Spinal cord (tissue), 10 donors: ENCODE data around the gene ZNF441. TPM values are rescaled to one million over a fixed set of nuclear protein-coding genes. Genes with fewer than 3 reads are reported as not detected.
"Not testable (repeated sequence)": the region's sequence is repeated elsewhere in the genome, so short reads cannot be mapped to it uniquely, and the experiment has no call there.

Experiments
- DNase-seq, 6 donors: peaks; one replicate each; pipeline versions ENCODE4 v3.0.0 to v3.0.0-alpha.2; 2013 to 2015; ENCODE audit warnings: low spot score in 6 of 6, low read depth in 4 of 6
- H3K27ac ChIP-seq: one replicate; pipeline ENCODE4 v1.5.1; 2013; ENCODE audit warnings: low read depth, low read length, control low read depth
- H3K27me3 ChIP-seq: one replicate; pipeline ENCODE4 v1.6.1; 2013; ENCODE audit warnings: low read length; ENCODE audit not compliant: control insufficient read depth, insufficient read depth
- H3K36me3 ChIP-seq: one replicate; pipeline ENCODE4 v1.6.1; 2013; ENCODE audit warnings: low read length; ENCODE audit not compliant: control insufficient read depth, insufficient read depth
- H3K4me1 ChIP-seq: one replicate; pipeline ENCODE4 v1.6.1; 2013; ENCODE audit warnings: low read length; ENCODE audit not compliant: control insufficient read depth, insufficient read depth
- H3K4me3 ChIP-seq: one replicate; pipeline ENCODE4 v1.5.1; 2013; ENCODE audit warnings: low read depth, low read length, control low read depth
- H3K9me3 ChIP-seq: one replicate; pipeline ENCODE4 v1.6.1; 2013; ENCODE audit warnings: low read length; ENCODE audit not compliant: control insufficient read depth, insufficient read depth
- WGBS: methylation state at CpG from one replicate; pipeline ENCODE4 v1.1.5; 2013; ENCODE audit warnings: missing lambda C conversion rate; ENCODE audit not compliant: insufficient coverage; 5-methylcytosine and 5-hydroxymethylcytosine counted together
- polyA plus RNA-seq, 2 donors: library from polyadenylated mRNA; unstranded; fragments of 120-200 nt; gene quantifications; one replicate each; pipeline ENCODE4 v1.2.1, GENCODE V29; 2013; ENCODE audit not compliant: insufficient read length in 2 of 2
- total RNA-seq, 2 donors: library from RNA; depleted of rRNA in 1 of 2; stranded (reverse); fragments of 120-200 nt in 1 of 2; fragments of >200 nt in 1 of 2; gene quantifications; one replicate each; pipeline versions ENCODE4 v1.2.3 to v1.2.4, GENCODE V29; 2013 to 2014
- donor health status: healthy.

The ZNF441 gene
- total and polyA plus RNA-seq, 4 donors, result 10.7 to 38.5 (median 18.2) TPM

DNA sequence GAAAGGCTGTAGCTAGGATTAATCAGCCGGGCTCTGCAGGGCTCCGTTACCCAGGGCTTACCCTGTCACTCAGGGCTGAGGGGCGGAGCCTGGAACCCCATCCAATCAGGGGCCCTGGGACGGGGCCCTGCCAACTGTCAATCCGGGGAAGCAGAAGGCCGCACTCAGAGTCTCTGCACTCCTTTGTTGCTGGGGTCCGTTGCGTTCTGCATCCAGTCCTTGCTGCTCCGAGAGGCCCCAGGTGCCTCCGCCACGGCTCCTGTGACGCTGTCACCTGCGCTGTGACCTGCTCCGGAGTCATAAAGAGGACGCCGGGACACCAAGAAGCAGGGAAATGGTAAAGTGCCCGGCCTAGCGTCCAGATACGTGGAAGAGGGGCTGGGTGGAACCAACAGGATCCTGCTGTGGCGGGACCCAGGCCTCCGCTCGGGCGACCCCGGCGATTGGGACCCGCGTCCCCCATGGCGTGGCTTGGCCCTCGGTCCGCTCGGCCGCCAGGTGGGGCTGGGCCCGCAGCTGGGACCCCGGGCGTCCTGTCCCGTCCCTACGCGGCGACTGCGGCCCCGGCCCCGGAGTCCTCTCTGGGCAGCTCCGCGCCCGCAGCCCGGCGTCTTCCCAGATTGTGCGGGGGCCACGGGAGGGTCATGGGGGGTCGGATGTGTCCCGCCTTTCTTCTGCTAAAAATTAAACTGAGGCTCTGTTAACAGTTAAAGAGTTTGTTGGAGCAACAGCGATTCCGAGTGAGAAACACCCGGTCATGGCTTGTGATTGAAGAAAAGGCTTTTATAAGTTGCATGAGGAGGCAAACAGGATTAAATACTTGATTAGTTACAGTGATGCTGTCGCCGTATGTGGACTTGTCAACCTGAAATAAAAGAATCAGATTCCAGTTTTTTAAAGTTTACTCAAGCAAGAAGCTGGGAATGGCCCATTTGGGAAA is 31.9 kb downstream of the ZNF441 start, which contains the start of gene ZNF491:
ZNF491 (plus strand) TSS at position 133 of the 940 bp plus-strand sequence. CDS start 7,431 bp downstream, outside the sequence.
- 0% methylated on average over 56 of the region's 56 CpGs for WGBS
- Histone ChIP-seq H3K27me3 (no peaks in the 10 kb centered on the region), H3K27ac (peak within 1 kb of the TSS; percentile 94), H3K4me3 (peak within 1 kb of the TSS; percentile 80), H3K9me3 (no peaks in the 10 kb centered on the region), H3K4me1 (peaks cover 18% of the 10 kb centered on the region), H3K36me3 (no peaks in the 10 kb centered on the region)
- peak; percentile 81 to 97 (median 87) for DNase-seq

DNA sequence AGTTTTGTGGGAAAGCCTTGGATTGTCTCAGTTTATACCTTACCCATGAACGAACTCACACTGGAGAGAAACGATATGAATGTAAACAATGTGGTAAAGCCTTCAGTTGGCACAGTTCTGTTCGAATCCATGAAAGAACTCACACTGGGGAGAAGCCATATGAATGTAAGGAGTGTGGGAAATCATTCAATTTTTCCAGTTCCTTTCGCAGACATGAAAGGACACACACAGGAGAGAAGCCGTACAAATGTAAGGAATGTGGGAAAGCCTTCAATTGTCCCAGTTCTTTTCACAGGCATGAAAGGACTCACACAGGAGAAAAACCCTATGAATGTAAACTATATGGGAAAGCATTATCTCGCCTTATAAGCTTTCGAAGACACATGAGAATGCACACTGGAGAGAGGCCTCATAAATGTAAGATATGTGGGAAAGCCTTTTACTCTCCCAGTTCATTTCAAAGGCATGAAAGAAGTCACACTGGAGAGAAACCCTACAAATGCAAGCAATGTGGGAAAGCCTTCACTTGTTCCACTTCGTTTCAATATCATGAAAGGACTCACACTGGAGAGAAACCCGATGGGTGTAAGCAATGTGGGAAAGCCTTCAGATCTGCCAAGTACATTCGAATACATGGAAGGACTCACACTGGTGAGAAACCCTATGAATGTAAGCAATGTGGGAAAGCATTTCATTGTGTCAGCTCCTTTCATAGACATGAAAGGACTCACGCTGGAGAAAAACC is 39.7 kb downstream of the ZNF441 start:
- Histone ChIP-seq H3K36me3 (peaks cover 19% of the 10 kb centered on the region), H3K27ac (no peak overlapping the region), H3K9me3 (peaks cover 17% of the 10 kb centered on the region), H3K27me3 (no peaks in the 10 kb centered on the region), H3K4me1 (no peaks in the 10 kb centered on the region), H3K4me3 (no peak overlapping the region)
- 94% methylated on average over 4 of the region's 11 CpGs for WGBS
- no peak for DNase-seq

GRCh38 chr19:11807099-11807380 is 40.2 kb downstream of the ZNF441 start:
- no peak overlapping the region for H3K4me3 ChIP-seq
- peaks cover 17% of the 10 kb centered on the region for H3K9me3 ChIP-seq
- no CpG with 5 or more reads among the region's 2 CpGs for WGBS
- H3K27me3 ChIP-seq, result no peaks in the 10 kb centered on the region
- H3K4me1 ChIP-seq, result no peaks in the 10 kb centered on the region
- peaks cover 19% of the 10 kb centered on the region for H3K36me3 ChIP-seq
- no peak for DNase-seq
- H3K27ac ChIP-seq, result no peak overlapping the region

GRCh38 chr19:11813703-11814028 is 46.9 kb downstream of the ZNF441 start:
- H3K27ac ChIP-seq, result peak overlapping the region; percentile 92

DNA sequence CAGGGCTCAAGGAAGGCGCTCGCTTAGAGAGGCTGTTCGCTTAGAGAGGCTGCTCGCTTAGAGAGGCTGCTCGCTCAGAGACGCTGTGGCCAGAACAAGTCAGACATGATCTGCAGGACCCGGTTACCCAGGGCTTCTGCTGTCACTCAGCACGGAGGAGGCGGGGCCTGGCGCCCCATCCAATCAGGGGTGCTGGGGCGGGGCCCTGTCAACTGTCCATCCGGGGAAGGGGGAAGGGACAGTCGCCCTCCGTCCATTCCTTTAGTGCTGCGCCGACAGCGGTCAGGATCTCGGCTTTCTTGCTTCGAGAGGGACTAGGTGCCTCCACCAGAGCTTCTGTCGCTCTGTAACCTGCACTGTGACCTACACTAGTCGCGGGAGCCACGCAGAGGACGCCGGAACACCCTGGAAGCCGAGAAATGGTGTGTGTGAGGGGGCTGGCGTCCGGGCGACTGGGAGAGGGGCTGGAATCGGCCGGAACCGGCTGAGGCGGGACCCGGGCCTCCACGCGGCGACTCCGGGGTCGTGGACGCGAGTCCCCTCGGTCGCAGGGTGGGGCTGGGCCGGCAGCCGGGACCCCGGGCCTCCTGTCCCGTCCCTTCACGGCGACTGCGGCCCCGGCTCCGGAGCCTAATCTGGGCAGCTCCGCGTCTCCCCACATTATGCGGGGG is 47.4 kb downstream of the ZNF441 start, which contains the start of gene ZNF440:
ZNF440 (plus strand) TSS at position 245 of the 671 bp plus-strand sequence; CDS start at position 420, 175 bp downstream.
- WGBS, result under 1% methylated on average over 55 of the region's 55 CpGs
- Histone ChIP-seq H3K36me3 (peaks cover 6% of the 10 kb centered on the region), H3K27me3 (no peaks in the 10 kb centered on the region), H3K27ac (peak within 1 kb of the TSS; percentile 92), H3K9me3 (no peaks in the 10 kb centered on the region), H3K4me3 (peak within 1 kb of the TSS; percentile 84), H3K4me1 (peaks cover 16% of the 10 kb centered on the region)
- peak; percentile 86 to 98 (median 94) for DNase-seq

More at GRCh38 chr19:11813703-11814028, 46.9 kb downstream of the ZNF441 start:
- H3K4me3 ChIP-seq, result peak overlapping the region; percentile 84
- no peak for DNase-seq
- no peaks in the 10 kb centered on the region for H3K27me3 ChIP-seq
- H3K36me3 ChIP-seq, result peaks cover 5% of the 10 kb centered on the region
- H3K9me3 ChIP-seq, result no peaks in the 10 kb centered on the region
- peaks cover 16% of the 10 kb centered on the region for H3K4me1 ChIP-seq
- WGBS, result 3% methylated on average over 6 of the region's 6 CpGs

DNA sequence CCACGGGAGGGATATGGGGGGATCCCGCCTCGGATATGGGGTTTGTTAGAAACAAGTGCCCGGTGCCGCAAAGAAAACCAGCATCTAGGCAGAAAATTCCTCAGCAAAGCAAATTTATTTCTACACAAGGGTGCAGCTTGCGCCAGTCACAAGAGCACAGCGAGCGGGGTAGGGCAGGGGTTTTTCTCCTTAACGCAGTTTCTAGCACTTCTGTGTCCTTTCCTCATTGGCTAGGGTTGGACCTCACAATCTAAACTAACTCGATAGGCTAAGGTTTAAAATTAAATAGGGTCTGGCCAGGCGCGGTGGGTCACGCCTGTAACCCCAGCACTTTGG is 47.9 kb downstream of the ZNF441 start:
- peak in 3 of 6 donors; percentile 7 to 59 (median 11) for DNase-seq
- WGBS, result 0% methylated on average over 7 of the region's 13 CpGs
- no peaks in the 10 kb centered on the region for H3K27me3 ChIP-seq
- H3K4me1 ChIP-seq, result peaks cover 16% of the 10 kb centered on the region
- peak overlapping the region; percentile 84 for H3K4me3 ChIP-seq
- peak overlapping the region; percentile 92 for H3K27ac ChIP-seq
- H3K9me3 ChIP-seq, result no peaks in the 10 kb centered on the region
- peaks cover 10% of the 10 kb centered on the region for H3K36me3 ChIP-seq

- no peaks in the 10 kb centered on the region for H3K4me1 ChIP-seq
- no peaks in the 10 kb centered on the region for H3K9me3 ChIP-seq
- no peak overlapping the region for H3K4me3 ChIP-seq
- 91% methylated on average over 3 of the region's 5 CpGs for WGBS
- H3K27ac ChIP-seq, result no peak overlapping the region
- H3K36me3 ChIP-seq, result peaks cover 21% of the 10 kb centered on the region
- no peak for DNase-seq
- H3K27me3 ChIP-seq, result no peaks in the 10 kb centered on the region
These were observed 54.8 kb downstream of the ZNF441 start for GRCh38 chr19:11821474-11822109.

DNA sequence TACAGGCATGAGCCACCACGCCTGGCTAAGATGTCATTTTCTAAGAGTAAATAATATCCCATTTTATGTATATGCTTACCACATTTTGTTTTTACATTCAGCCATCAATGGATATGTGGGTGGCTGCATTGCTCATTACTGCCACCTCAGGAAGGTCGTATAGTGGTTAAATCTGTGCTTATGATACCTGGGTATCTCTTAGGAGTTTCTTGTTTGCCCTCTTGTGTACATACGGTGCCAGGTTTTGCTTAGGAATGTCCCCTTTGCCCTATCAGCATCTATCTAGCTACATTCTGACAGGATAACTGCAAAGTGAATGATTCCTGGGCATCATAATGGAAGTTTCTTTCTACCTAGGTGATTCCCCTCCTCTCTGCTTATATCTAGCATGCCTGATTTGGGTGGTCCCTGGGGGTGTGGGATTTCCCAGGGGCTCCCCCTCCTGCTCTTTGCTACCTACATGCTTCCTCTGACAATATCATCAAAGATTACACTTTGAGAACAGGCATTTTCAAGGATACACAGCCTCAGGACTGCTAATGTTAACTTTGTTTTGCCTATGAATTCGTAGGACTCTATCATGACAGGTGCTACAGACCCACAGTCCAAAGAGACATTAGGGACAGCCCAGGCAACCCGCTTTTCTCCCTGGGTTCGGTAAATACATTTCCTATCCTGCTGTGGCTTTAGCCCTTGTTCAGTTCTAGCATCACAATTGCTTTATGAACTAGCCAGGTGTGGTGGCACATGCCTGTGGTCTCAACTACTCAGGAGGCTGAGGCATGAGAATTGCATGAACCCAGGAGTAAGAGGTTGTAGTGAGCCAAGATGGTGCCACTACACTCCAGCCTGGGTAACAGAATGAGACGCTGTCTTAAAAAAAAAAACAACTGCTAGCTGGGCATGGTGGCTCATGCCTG is 62.4 kb downstream of the ZNF441 start:
- not testable (repeated sequence) for H3K9me3 ChIP-seq, DNase-seq, H3K36me3 ChIP-seq, H3K4me1 ChIP-seq, H3K27me3 ChIP-seq, H3K27ac ChIP-seq, H3K4me3 ChIP-seq
- WGBS, result 95% methylated on average over 3 of the region's 7 CpGs
